Stimulated activated CD8-positive, alpha-beta memory T cell treated with anti-CD3 and anti-CD28 coated beads, Interleukin-4, amount 100 ng/mL, for 4 hours (primary cell): ENCODE measurements around the gene LBH.

ENCODE experiments used
- DNase-seq, 2 donors: peaks; one replicate each; pipeline ENCODE4 v3.0.0-alpha.2; 2020; ENCODE audit warnings: low read depth in 2 of 2, low spot score in 1 of 2

The LBH gene

GRCh38 chr2:30300456-30301221 lies 69.3 kb downstream of the LBH start:
- no peak for DNase-seq

- DNase-seq = no peak
These were observed 70.2 kb downstream of the LBH start for GRCh38 chr2:30301551-30301950.

GRCh38 chr2:30302566-30302965 lies 71.2 kb downstream of the LBH start:
- DNase-seq = no peak

- DNase-seq = no peak
These were observed 71.8 kb downstream of the LBH start for GRCh38 chr2:30303095-30303494.

GRCh38 chr2:30305235-30305634 lies 73.9 kb downstream of the LBH start:
- no peak for DNase-seq

- DNase-seq = no peak
These were observed 75.2 kb downstream of the LBH start for GRCh38 chr2:30306522-30306921.

- no peak for DNase-seq
These were observed 76.9 kb downstream of the LBH start for GRCh38 chr2:30308280-30308679.
